Prostate gland (tissue), 2 donors: ENCODE measurements around the gene SAP30L. TPM values are rescaled to one million over a fixed set of nuclear protein-coding genes. Genes with fewer than 3 reads are reported as not detected.

ENCODE experiments used
- DNase-seq: peaks from one replicate; pipeline ENCODE4 v3.0.0-alpha.2; 2019; ENCODE audit warnings: low spot score
- H3K27ac ChIP-seq, 2 donors: fragments of 200-600 bp; sonication (generic); 2 replicates each; pipeline ENCODE4 v1.5.1; 2017 to 2019
- H3K27me3 ChIP-seq: fragments of 200-600 bp; sonication (generic); replicated peaks from 2 replicates; pipeline ENCODE4 v1.5.1; 2019; ENCODE audit not compliant: insufficient read depth
- H3K36me3 ChIP-seq, 2 donors: fragments of 200-600 bp; sonication (generic); 1 replicate in 1 of 2; 2 replicates in 1 of 2; pipeline versions ENCODE4 v1.5.1 to v1.8.1; 2017 to 2019
- H3K4me1 ChIP-seq: fragments of 200-600 bp; sonication (generic); replicated peaks from 2 replicates; pipeline ENCODE4 v1.5.1; 2019
- H3K4me3 ChIP-seq, 2 donors: fragments of 200-600 bp; sonication (generic); 2 replicates each; pipeline ENCODE4 v1.5.1; 2017 to 2019
- H3K9me3 ChIP-seq: fragments of 200-600 bp; sonication (generic); 2 replicates; pipeline ENCODE4 v1.5.1; 2017
- CTCF ChIP-seq, 4 experiments: fragments of 200-600 bp in 2 of 4; fragments of 450-650 bp in 2 of 4; sonication (generic) in 2 of 4; IDR thresholded peaks; 1 replicate in 3 of 4; 2 replicates in 1 of 4; pipeline ENCODE4 v1.5.1; 2016 to 2019; ENCODE audit warnings: antibody characterized with exemption in 4 of 4, mild to moderate bottlenecking in 2 of 4, moderate library complexity in 2 of 4
- POLR2A ChIP-seq: fragments of 450-650 bp; IDR thresholded peaks from one replicate; pipeline ENCODE4 v1.6.1; 2016; ENCODE audit warnings: antibody characterized with exemption, mild to moderate bottlenecking
- POLR2AphosphoS5 ChIP-seq: sonication (generic); formaldehyde crosslinking; IDR thresholded peaks from one replicate; pipeline ENCODE4 v1.6.1; 2017; ENCODE audit warnings: antibody characterized with exemption
- WGBS: methylation state at CpG from one replicate; pipeline ENCODE4 v1.1.5; 2018; 5-methylcytosine and 5-hydroxymethylcytosine counted together
- intact Hi-C: fragments of 100-400 bp; cut with DNase I; formaldehyde crosslinking; loops from one replicate; pipeline ENCODE4 v1.14.2; 2022
- total RNA-seq, 2 donors: library from RNA; depleted of rRNA; stranded (reverse); fragments of >200 nt; gene quantifications; one replicate each; pipeline ENCODE4 v1.1.0, GENCODE V29; 2016

The SAP30L gene
- total RNA-seq, 2 donors from 2014 or later, result 33.8 to 35.9 TPM

- H3K27ac ChIP-seq, result no peak overlapping the region
- no peak for DNase-seq
- H3K4me3 ChIP-seq, result no peak overlapping the region
- H3K9me3 ChIP-seq, result no peaks in the 10 kb centered on the region
- H3K27me3 ChIP-seq, result no peaks in the 10 kb centered on the region
- intact Hi-C loops, result no loop called here
- TF ChIP-seq POLR2A (no peak), POLR2AphosphoS5 (no peak), CTCF (IDR thresholded peaks at IDR 0.05) (no peak)
- H3K36me3 ChIP-seq, result peaks cover 0 to 8% of the 10 kb centered on the region in 2 donors
- WGBS, result 85% methylated on average over 5 of the region's 5 CpGs
- no peaks in the 10 kb centered on the region for H3K4me1 ChIP-seq
Observed at GRCh38 chr5:154437281-154437965, 8.4 kb upstream of the SAP30L start.

GRCh38 chr5:154440540-154440939, 5.3 kb upstream of the SAP30L start:
- Histone ChIP-seq H3K27ac (no peak overlapping the region), H3K36me3 (peaks cover 0 to 8% of the 10 kb centered on the region in 2 donors), H3K4me3 (no peak overlapping the region), H3K4me1 (no peaks in the 10 kb centered on the region), H3K9me3 (no peaks in the 10 kb centered on the region), H3K27me3 (no peaks in the 10 kb centered on the region)
- no peak for TF ChIP-seq POLR2A
- TF ChIP-seq CTCF (IDR thresholded peaks at IDR 0.05), result no peak
- TF ChIP-seq POLR2AphosphoS5, result no peak
- WGBS, result 93% methylated on average over 5 of the region's 5 CpGs
- intact Hi-C loops, result no loop called here
- no peak for DNase-seq

GRCh38 chr5:154442801-154443200, 3.0 kb upstream of the SAP30L start:
- no peak overlapping the region for H3K4me3 ChIP-seq
- H3K27ac ChIP-seq, result no peak overlapping the region
- no peaks in the 10 kb centered on the region for H3K4me1 ChIP-seq
- intact Hi-C loops, result no loop called here
- H3K36me3 ChIP-seq, result peaks cover 0 to 8% of the 10 kb centered on the region in 2 donors
- TF ChIP-seq CTCF (IDR thresholded peaks at IDR 0.05) (no peak), POLR2A (no peak), POLR2AphosphoS5 (no peak)
- H3K9me3 ChIP-seq, result no peaks in the 10 kb centered on the region
- DNase-seq, result no peak
- H3K27me3 ChIP-seq, result no peaks in the 10 kb centered on the region
- WGBS, result 82% methylated on average over 1 of the region's 1 CpG

- H3K27me3 ChIP-seq, result no peaks in the 10 kb centered on the region
- H3K4me3 ChIP-seq, result peak overlapping the region; percentile 83 to 87
- H3K4me1 ChIP-seq, result no peaks in the 10 kb centered on the region
- no peaks in the 10 kb centered on the region for H3K9me3 ChIP-seq
- DNase-seq, result no peak
- peak overlapping the region in 1 of 2 donors; percentile 77 for H3K27ac ChIP-seq
- WGBS, result 8% methylated on average over 30 of the region's 30 CpGs
- TF ChIP-seq POLR2AphosphoS5, result no peak
- TF ChIP-seq CTCF (IDR thresholded peaks at IDR 0.05), result no peak
- no peak for TF ChIP-seq POLR2A
- peaks cover 0 to 8% of the 10 kb centered on the region in 2 donors for H3K36me3 ChIP-seq
- intact Hi-C loops, result no loop called here
Observed at GRCh38 chr5:154444556-154445421, 1.0 kb upstream of the SAP30L start.
